Thyroid gland (tissue), 4 donors: ENCODE data around the gene RAPGEF1. TPM values are rescaled to one million over a fixed set of nuclear protein-coding genes. Genes with fewer than 3 reads are reported as not detected.

Experiments
- DNase-seq, 2 donors: peaks; one replicate each; pipeline ENCODE4 v3.0.0-alpha.2; 2019
- H3K27ac ChIP-seq, 3 donors: fragments of 200-600 bp; sonication (generic); 1 replicate in 2 of 3; 2 replicates in 1 of 3; pipeline ENCODE4 v1.5.1; 2016 to 2019; ENCODE audit warnings: mild to moderate bottlenecking in 1 of 3, moderate library complexity in 1 of 3
- H3K27me3 ChIP-seq: fragments of 200-600 bp; sonication (generic); one replicate; pipeline ENCODE4 v1.5.1; 2019
- H3K36me3 ChIP-seq, 2 donors: fragments of 200-600 bp; sonication (generic); one replicate each; pipeline ENCODE4 v1.5.1; 2016 to 2019
- H3K4me1 ChIP-seq, 2 donors: fragments of 200-600 bp; sonication (generic); one replicate each; pipeline ENCODE4 v1.5.1; 2017 to 2019
- H3K4me3 ChIP-seq, 3 donors: fragments of 200-600 bp; sonication (generic); replicated peaks in 1 of 3; 1 replicate in 2 of 3; 2 replicates in 1 of 3; pipeline ENCODE4 v1.5.1; 2016; ENCODE audit warnings: mild to moderate bottlenecking in 1 of 3
- H3K9me3 ChIP-seq: fragments of 200-600 bp; sonication (generic); one replicate; pipeline ENCODE4 v1.5.1; 2017
- CTCF ChIP-seq, 6 experiments: fragments of 200-600 bp in 3 of 6; fragments of 450-650 bp in 3 of 6; sonication (generic) in 3 of 6; IDR thresholded peaks; one replicate each; pipeline ENCODE4 v1.5.1; 2016 to 2019; ENCODE audit warnings: antibody characterized with exemption in 6 of 6, mild to moderate bottlenecking in 2 of 6, inconsistent platforms in 1 of 6, moderate library complexity in 1 of 6
- POLR2A ChIP-seq, 2 donors: fragments of 450-650 bp; IDR thresholded peaks; one replicate each; pipeline ENCODE4 v1.6.1; 2017; ENCODE audit warnings: antibody characterized with exemption in 2 of 2, mild to moderate bottlenecking in 2 of 2, moderate library complexity in 1 of 2
- WGBS, 2 donors: methylation state at CpG; one replicate each; pipeline ENCODE4 v1.1.5; 2017; 5-methylcytosine and 5-hydroxymethylcytosine counted together
- intact Hi-C: fragments of 100-400 bp; cut with DNase I; formaldehyde crosslinking; loops from one replicate; pipeline ENCODE4 v1.15.1; 2023
- total RNA-seq, 4 donors: library from RNA; depleted of rRNA; stranded (reverse); fragments of >200 nt; gene quantifications; one replicate each; pipeline ENCODE4 v1.2.3, GENCODE V29; 2016

RAPGEF1 gene
- total RNA-seq, 4 donors from 2014 or later = 39.6 to 52.5 (median 44.9) TPM

DNA sequence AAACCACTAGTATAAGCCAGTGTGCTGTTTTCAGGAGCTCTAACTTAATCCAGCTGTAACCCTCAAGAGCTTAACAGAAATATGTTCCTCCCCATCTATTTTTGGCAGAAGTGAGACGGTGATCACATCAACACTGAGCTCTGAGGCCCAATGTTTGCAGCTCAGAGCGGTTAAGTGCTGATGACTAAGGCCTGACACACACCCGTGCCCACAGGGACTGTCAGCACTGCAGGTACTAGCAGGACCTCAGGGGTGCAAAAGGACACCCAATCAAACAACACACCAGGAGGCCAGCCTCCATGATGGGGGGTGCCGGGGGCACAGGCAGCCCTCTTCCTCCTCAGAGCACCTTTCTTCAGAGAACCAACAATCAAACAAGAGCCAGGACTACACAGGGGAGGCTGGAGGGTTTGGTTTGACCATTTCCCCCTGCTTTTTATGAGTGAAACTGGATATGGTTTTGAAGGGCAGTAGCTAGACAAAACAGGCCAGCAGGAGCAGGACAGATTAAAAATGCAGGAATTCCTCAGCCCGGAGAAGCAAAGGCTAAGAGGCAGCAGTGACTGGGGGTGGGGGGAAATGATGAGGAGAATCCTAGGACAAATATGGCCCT is 61.3 kb downstream of the RAPGEF1 start:
- no peaks in the 10 kb centered on the region for H3K36me3 ChIP-seq
- WGBS, 2 donors = 43% methylated on average over 5 of the region's 5 CpGs
- TF ChIP-seq POLR2A (IDR thresholded peaks at IDR 0.05) = peak in 1 of 2 donors; percentile 41
- no peak for TF ChIP-seq CTCF (IDR thresholded peaks at IDR 0.05)
- H3K27me3 ChIP-seq = no peaks in the 10 kb centered on the region
- peak overlapping the region; percentile 68 to 95 (median 91) for H3K27ac ChIP-seq
- H3K9me3 ChIP-seq = no peaks in the 10 kb centered on the region
- DNase-seq = peak; percentile 64 to 72
- intact Hi-C loops = no loop called here
- no peak overlapping the region for H3K4me3 ChIP-seq
- peaks cover 40 to 68% of the 10 kb centered on the region in 2 donors for H3K4me1 ChIP-seq

- peaks cover 44 to 76% of the 10 kb centered on the region in 2 donors for H3K4me1 ChIP-seq
- intact Hi-C loops = no loop called here
Observed at GRCh38 chr9:131677444-131678180, 62.3 kb downstream of the RAPGEF1 start.

DNA sequence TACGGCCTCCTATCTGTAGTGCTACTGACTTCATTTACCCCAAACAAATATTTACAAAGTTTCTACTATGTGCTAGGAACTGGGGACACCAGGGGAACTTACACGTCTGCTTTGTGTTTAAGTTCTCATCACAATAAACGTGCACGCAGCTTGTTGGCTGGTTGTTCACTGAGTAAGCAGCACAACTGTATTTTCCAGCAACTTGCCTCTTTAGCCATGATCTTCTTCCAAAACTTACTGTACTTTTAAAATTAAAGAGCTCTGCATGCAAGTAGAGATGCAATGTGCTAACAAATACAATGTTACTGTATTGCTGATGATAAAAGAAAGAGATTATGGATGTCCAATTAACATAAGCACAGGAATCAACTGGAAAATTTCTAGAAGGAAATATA is 62.8 kb downstream of the RAPGEF1 start:
- Histone ChIP-seq H3K4me3 (no peak overlapping the region), H3K4me1 (peaks cover 46 to 82% of the 10 kb centered on the region in 2 donors), H3K36me3 (no peaks in the 10 kb centered on the region), H3K9me3 (no peaks in the 10 kb centered on the region), H3K27ac (peak overlapping the region; percentile 68 to 95 (median 91)), H3K27me3 (no peaks in the 10 kb centered on the region)
- TF ChIP-seq POLR2A (IDR thresholded peaks at IDR 0.05) = no peak
- TF ChIP-seq CTCF (IDR thresholded peaks at IDR 0.05) = no peak
- DNase-seq = no peak
- WGBS, 2 donors = 52 to 68% methylated on average over 4 of the region's 4 CpGs
- intact Hi-C loops = no loop called here

More at GRCh38 chr9:131677444-131678180, 62.3 kb downstream of the RAPGEF1 start:
- H3K36me3 ChIP-seq = no peaks in the 10 kb centered on the region
- H3K9me3 ChIP-seq = no peaks in the 10 kb centered on the region
- no peak for DNase-seq
- H3K4me3 ChIP-seq = no peak overlapping the region
- WGBS, 2 donors = 45 to 59% methylated on average over 9 of the region's 9 CpGs
- peak overlapping the region; percentile 68 to 95 (median 91) for H3K27ac ChIP-seq
- TF ChIP-seq POLR2A (IDR thresholded peaks at IDR 0.05) (no peak), CTCF (IDR thresholded peaks at IDR 0.05) (no peak)
- no peaks in the 10 kb centered on the region for H3K27me3 ChIP-seq

GRCh38 chr9:131676431-131676972 is 63.4 kb downstream of the RAPGEF1 start:
- Histone ChIP-seq H3K9me3 (no peaks in the 10 kb centered on the region), H3K27me3 (no peaks in the 10 kb centered on the region), H3K27ac (peak overlapping the region; percentile 68 to 95 (median 91)), H3K36me3 (no peaks in the 10 kb centered on the region), H3K4me3 (no peak overlapping the region), H3K4me1 (peaks cover 46 to 86% of the 10 kb centered on the region in 2 donors)
- WGBS, 2 donors = 43 to 50% methylated on average over 6 of the region's 6 CpGs
- peak; percentile 27 to 36 for DNase-seq
- TF ChIP-seq CTCF (IDR thresholded peaks at IDR 0.05) (no peak), POLR2A (IDR thresholded peaks at IDR 0.05) (no peak)
- intact Hi-C loops = no loop called here
